ENCODE data around the gene FAM78A.

DNA sequence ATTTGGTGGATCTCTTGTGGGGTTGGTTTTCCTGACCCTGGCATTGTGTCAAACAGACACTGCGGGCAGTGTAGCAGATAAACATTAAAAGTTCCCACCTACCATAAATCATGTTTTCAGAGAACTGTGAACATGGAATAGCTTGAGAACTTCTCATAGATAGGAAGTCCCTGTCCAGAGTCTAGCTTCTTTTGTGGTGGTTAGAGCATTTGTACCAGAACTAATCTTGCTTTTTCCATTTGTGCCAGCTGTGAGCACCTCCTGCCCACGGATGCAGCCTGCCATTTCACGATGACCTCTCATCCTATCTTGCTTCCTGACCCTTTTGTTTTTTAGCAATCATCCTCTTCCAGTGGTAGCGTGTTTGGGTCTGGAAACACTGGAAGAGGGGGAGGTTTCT, 61.4 kb downstream of the FAM78A start:
- TF ChIP-seq, protein P1, sequence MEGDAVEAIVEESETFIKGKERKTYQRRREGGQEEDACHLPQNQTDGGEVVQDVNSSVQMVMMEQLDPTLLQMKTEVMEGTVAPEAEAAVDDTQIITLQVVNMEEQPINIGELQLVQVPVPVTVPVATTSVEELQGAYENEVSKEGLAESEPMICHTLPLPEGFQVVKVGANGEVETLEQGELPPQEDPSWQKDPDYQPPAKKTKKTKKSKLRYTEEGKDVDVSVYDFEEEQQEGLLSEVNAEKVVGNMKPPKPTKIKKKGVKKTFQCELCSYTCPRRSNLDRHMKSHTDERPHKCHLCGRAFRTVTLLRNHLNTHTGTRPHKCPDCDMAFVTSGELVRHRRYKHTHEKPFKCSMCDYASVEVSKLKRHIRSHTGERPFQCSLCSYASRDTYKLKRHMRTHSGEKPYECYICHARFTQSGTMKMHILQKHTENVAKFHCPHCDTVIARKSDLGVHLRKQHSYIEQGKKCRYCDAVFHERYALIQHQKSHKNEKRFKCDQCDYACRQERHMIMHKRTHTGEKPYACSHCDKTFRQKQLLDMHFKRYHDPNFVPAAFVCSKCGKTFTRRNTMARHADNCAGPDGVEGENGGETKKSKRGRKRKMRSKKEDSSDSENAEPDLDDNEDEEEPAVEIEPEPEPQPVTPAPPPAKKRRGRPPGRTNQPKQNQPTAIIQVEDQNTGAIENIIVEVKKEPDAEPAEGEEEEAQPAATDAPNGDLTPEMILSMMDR (IDR thresholded peaks at IDR 0.05): no peak
- TF ChIP-seq POLR2A (IDR thresholded peaks at IDR 0.05) (no peak), POLR2AphosphoS5 (IDR thresholded peaks at IDR 0.05) (no peak), EP300 (IDR thresholded peaks at IDR 0.05) (no peak)
